SK-N-SH treated with all-trans-retinoic acid at 6 μM for 48 hours (cell line): Measurements from ENCODE around the gene FGF3.

Experiments
- ARNTL ChIP-seq: fragments of 450-650 bp; formaldehyde crosslinking; IDR thresholded peaks from 2 replicates; pipeline ENCODE4 v1.5.0; 2020; ENCODE audit warnings: low read depth, mild to moderate bottlenecking, moderate library complexity, borderline replicate concordance
- POU6F1 ChIP-seq: fragments of 250-450 bp; sonication (Bioruptor Pico); IDR thresholded peaks from 2 replicates; pipeline ENCODE4 v1.8.0; 2021; ENCODE audit warnings: low read depth, mild to moderate bottlenecking, moderate library complexity, borderline replicate concordance
- PPARA ChIP-seq: fragments of 250-450 bp; sonication (Bioruptor Pico); IDR thresholded peaks from 2 replicates; pipeline ENCODE4 v1.5.0; 2020; ENCODE audit warnings: mild to moderate bottlenecking, borderline replicate concordance
- RARB ChIP-seq: fragments of 250-450 bp; sonication (Bioruptor Pico); IDR thresholded peaks from 2 replicates; pipeline ENCODE4 v1.8.0; 2021; ENCODE audit warnings: mild to moderate bottlenecking, moderate library complexity
- SNAI2 ChIP-seq: fragments of 250-450 bp; sonication (Bioruptor Pico); IDR thresholded peaks from 2 replicates; pipeline ENCODE4 v1.5.0; 2020; ENCODE audit warnings: mild to moderate bottlenecking, moderate library complexity
- ZNF70 ChIP-seq: fragments of 450-650 bp; formaldehyde crosslinking; IDR thresholded peaks from 2 replicates; pipeline ENCODE4 v1.5.0; 2020; ENCODE audit warnings: mild to moderate bottlenecking, moderate library complexity
- TF ChIP-seq, protein P1 (sequence below): fragments of 250-450 bp; sonication (Bioruptor Pico); IDR thresholded peaks from 2 replicates; pipeline ENCODE4 v1.5.1; 2020; ENCODE audit warnings: low read depth, mild to moderate bottlenecking, moderate library complexity
- TF ChIP-seq, protein P2 (sequence below): fragments of 250-450 bp; sonication (Bioruptor Pico); IDR thresholded peaks from 2 replicates; pipeline ENCODE4 v1.5.1; 2021; ENCODE audit warnings: mild to moderate bottlenecking, moderate library complexity

DNA sequence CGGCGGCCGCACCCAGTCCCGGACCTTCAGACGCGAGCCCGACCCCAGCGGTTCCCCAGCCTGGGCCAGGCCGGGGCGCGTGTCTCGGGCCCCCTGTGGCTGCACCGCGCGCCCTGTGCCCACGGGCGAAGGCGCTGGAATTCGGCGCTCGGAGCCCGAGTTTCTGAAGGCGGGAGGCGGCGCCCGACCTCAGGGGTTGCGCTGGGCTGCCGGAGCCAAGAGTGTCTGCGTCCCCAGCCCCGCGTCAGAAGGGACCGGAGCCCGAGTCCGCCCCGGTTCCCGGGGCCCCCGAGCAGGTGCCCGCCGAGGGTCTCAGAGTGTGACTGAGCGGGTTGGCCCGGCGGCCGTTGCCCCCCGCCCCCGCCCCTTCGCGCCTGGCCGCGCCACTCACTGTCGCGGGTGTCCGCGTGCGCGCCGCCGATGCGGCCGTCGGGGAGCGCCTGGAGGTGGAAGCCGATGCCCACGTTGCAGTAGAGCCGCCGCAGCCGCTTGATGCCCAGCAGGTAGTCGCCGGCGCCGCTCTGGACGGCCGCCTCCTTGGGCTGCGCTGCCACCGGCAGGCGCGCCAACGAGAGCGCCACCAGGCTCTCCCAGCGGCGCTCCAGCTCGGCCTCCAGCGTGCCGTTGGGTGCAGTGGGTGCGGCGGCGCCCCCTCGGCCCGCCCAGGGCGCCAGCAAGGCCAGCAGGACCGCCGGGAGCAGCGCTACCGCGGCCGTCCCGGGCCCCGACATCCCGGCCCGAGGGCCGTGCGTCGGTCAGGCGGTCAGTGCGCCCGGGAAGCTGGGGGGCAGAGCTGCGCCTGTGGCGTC lies 44.7 kb downstream of the FGF3 start:
- TF ChIP-seq PPARA (CRISPR knock-in tag) (no peak), SNAI2 (no peak), POU6F1 (no peak), ZNF70 (no peak), RARB (CRISPR knock-in tag) (no peak), ARNTL (CRISPR knock-in tag) (no peak)
- TF ChIP-seq, protein P1, sequence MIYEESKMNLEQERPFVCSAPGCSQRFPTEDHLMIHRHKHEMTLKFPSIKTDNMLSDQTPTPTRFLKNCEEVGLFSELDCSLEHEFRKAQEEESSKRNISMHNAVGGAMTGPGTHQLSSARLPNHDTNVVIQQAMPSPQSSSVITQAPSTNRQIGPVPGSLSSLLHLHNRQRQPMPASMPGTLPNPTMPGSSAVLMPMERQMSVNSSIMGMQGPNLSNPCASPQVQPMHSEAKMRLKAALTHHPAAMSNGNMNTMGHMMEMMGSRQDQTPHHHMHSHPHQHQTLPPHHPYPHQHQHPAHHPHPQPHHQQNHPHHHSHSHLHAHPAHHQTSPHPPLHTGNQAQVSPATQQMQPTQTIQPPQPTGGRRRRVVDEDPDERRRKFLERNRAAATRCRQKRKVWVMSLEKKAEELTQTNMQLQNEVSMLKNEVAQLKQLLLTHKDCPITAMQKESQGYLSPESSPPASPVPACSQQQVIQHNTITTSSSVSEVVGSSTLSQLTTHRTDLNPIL = no peak
- TF ChIP-seq, protein P2, sequence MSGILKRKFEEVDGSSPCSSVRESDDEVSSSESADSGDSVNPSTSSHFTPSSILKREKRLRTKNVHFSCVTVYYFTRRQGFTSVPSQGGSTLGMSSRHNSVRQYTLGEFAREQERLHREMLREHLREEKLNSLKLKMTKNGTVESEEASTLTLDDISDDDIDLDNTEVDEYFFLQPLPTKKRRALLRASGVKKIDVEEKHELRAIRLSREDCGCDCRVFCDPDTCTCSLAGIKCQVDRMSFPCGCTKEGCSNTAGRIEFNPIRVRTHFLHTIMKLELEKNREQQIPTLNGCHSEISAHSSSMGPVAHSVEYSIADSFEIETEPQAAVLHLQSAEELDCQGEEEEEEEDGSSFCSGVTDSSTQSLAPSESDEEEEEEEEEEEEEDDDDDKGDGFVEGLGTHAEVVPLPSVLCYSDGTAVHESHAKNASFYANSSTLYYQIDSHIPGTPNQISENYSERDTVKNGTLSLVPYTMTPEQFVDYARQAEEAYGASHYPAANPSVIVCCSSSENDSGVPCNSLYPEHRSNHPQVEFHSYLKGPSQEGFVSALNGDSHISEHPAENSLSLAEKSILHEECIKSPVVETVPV (CRISPR knock-in tag) = no peak
